Activated CD4-positive, alpha-beta T cell treated with anti-CD3 and anti-CD28 coated beads, Interleukin-2, Interleukin-4, amounts not matched to agents 100 ng/mL and 50 ng/mL, durations not matched to agents 16 hours and 8 hours (primary cell): ENCODE results near the gene GAS2L1.

Experiments used
- DNase-seq: peaks from one replicate; pipeline ENCODE4 v3.0.0-alpha.2; 2020; ENCODE audit warnings: low spot score

Gene GAS2L1

DNA sequence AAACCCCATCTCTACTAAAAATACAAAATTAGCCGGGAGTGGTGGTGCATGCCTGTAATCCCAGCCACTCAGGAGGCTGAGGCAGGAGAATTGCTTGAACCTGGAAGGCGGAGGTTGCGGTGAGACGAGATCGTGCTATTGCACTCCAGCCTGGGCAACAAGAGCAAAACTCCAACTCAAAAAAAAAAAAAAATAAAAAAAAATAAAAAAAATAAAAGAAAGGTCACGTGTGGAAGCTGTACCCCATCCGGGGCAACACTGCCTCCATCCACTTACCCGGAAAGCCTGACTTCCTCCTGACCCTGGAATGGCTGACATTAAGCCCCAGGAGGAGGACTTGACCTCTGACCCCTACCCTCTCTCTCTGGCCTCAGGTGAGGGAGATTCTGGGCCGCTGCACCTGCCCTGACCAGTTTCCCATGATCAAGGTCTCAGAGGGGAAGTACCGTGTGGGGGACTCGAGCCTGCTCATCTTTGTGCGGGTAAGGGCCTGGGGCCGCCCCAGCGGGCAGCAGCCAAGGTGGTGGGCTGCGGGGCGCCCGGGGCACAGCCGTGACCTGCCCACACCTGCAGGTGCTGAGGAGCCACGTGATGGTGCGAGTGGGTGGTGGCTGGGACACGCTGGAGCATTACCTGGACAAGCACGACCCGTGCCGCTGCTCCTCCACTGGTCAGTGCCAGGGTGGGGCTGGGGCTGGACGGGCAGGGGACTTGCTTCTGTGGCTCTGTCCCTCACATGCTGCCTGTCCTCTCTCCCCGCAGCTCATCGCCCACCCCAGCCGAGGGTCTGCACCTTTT, 3.8 kb downstream of the GAS2L1 start:
- DNase-seq: no peak

DNA sequence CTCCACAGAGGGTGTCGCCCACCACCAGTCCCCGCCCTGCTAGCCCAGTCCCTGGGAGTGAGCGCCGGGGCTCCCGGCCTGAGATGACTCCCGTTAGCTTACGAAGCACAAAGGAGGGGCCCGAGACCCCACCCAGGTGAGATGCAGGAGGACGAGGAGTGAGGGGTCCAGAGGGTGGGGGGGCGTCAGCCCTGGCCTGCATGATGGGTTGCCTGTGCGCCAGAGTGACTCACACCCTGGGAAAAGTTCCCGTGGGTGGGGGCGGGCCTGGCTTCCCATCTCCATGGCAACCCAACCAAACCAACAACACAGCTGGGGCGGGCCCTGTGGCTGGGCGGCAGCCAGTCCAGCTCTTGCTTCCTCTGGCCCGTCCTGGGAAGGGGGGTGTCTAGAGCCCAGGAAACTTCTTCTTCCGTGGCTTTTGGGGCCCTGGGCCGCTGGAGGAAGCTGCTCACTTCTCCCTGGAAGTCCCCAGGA, 4.5 kb downstream of the GAS2L1 start:
- DNase-seq: peak; percentile 55

DNA sequence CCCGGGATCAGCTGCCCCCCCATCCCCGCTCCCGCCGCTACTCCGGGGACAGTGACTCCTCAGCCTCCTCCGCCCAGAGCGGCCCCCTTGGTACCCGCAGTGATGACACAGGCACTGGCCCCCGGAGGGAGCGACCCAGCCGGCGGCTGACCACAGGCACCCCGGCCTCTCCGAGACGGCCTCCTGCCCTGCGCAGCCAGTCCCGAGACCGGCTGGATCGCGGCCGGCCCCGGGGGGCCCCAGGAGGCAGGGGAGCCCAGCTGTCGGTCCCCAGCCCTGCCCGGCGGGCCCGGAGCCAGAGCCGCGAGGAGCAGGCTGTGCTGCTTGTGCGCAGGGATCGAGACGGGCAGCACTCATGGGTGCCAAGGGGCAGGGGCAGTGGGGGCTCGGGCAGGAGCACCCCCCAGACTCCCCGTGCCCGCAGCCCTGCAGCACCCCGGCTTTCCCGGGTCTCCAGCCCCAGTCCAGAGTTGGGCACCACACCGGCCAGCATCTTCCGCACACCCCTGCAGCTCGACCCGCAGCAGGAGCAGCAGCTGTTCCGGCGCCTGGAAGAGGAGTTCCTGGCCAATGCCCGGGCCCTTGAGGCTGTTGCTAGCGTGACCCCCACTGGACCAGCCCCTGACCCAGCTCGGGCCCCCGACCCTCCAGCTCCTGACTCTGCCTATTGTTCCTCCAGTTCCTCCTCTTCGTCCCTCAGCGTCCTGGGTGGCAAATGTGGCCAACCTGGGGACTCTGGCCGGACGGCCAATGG, 5.2 kb downstream of the GAS2L1 start:
- no peak for DNase-seq

DNA sequence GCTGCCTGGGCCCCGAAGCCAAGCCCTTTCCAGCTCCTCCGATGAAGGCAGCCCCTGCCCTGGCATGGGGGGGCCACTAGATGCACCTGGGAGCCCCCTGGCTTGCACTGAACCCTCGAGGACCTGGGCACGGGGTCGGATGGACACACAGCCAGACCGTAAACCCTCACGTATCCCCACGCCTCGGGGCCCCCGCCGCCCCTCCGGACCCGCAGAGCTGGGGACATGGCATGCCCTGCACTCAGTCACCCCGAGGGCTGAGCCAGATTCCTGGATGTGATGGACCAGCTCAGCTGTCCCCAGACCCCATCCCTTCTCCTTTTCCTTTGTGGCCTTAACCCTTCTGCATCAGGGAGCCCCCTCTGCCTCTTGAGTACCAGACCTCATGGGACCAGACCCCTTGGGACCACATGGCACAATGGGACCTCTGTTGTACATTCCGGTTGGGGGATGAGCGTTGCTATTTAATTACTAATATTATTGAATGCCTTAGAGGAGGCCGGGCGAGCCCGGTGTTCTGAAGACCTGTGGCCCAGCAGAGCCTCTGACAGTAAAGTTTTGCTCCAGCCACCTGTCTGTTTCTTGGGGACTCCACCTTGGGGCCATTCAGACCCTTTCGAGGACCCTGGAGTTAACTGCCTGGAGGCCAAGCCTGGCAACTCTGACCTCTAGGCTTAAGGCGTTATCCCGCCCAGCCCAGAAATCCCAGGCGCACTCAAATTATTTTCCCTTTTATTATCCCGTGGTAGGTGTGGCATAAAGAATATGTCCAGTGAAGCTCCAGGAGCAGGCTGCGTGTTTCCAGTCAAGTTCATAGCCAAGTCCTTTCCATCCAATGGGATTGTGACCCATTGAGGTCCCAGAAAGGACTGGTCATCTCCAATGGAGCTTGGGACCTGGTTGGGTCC, 6.0 kb downstream of the GAS2L1 start:
- no peak for DNase-seq

DNA sequence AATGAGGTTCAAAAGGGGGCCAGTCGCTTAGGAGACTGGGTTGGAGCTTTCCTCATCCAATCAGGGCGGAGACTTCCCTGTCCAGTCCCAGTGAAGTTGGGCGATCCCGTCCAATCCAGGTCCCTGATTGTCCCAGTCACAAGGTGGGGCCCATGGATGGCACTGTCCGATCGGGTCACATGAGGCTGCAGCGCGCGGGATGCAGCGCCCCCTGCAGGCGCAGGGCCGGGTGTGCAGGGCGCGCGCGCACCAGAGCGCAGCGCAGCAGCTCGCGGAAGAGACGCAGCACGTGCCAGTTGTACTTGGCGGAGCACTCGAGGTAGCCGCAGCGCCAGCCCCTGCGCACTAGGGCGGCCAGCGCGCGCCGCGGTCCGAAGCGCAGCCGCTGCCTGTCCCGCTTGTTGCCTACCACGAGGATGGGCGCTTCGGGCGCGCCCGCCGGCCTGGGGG, 6.7 kb downstream of the GAS2L1 start:
- peak; percentile 28 for DNase-seq

DNA sequence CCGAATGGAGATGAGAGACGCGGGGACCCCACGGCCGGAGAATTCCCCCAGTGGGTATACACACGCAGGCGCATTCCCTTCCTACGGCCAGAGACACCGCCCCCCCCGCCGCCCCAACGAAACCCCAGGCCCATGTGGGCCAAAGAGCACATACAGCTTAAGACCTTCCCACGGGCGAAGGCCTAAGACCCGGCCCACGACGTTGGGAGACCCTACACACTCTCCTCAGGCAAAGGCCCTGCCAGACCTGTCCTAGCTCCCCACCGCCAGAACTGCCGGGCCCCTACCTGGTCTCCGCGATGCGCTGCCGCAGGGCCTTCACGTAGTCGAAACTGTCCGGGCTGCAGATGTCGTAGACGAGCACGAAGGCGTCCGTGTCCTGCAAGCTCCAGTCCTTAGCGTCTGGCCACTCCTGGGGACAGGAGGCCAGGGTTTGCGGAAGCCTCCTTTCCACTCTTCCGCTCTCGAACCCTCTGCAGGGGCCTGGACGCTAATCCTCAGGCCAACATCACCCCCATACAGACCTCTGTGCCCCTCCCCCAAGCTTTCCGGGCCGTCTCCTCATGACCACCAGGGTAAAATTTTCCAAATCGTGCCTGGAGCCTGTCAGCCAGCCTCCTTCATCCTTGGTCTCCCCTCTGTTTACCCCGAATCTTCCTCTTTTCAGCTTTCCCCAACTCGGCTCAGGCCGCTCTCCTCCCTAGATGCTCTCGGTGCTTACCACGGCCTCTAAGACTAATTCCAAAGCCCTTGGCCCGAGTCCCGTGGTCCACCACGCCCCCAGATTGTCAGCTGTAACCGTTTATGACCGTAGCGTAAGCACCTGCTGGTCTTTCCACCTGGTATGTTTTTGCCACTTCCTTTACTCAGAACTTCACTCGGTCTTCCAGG, 7.4 kb downstream of the GAS2L1 start:
- DNase-seq: no peak

DNA sequence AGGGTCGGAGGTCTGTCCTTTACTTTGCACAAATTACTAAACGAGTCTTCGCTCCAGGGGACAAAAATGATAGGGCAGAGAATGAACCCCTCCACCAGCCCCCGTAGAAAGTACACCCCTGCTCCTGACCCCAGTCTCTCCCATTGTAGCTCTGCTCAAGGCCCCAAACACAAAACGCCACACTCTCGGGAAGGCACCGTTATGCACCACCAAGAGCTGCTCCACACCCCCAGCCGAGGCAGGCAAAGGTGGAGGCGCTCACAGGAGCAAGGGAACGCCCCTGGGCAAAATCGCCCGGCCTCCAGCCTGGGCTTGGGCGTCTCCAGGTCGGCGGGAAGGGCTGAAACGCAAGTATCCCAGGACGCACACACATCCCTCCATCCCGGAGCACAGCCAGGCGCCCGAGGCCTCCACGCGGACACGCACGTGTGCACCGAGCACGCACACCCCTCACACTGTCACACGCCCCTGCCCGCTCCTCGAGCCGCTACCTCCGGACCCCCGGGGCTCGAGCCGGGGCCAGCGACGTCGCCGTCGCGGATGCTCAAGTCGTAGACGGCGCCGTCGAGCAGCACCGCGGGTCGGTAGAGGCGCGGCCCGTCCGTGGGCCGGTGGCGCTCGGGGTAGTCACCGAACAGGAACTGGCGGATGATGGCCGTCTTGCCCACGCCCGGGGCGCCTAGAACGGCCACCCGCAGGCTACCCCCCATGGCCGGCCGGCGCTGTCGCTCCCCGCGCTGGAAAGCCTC, 8.3 kb downstream of the GAS2L1 start:
- DNase-seq: no peak

DNA sequence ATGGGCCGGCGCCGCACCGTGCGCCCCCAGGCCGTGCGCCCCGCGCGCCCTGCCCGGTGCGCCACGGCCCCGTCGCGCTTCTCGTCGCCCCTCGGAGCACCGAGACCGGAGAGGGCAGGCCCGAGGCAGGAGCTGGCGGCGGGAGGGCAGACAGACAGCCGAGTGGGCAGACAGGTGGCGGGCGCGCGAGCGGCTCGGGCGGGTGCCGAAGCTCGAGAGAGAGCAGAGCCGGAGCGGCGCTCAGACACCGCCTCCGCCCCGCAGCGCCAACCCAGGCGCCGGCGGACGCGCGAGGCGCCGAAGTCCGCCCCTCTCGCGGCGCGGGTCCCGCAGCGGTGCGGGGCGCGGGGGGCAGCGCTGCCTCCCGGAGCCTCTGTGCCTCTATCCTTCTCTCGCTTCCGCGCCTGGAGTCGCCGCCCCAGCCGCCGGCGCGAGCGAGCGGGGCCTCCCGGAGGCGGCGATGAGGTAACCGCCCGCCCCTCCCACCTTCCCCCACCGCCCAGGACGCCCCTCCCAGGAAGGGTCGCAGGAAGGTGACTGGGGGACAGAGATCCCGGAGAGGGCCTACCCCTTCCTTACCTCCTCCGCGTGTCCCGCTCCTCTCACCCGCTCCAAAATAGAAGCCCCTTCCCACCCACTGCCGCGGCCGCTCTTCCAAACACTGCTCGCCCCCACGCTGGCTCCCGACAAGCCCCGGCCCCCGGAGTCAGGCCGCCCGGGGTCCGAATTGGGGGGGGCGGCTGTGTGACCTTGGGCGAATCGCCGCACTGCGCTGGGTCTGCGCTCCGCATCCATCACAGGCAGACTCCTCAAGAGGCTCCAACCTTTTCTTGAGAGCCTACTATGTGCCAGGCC, 9.1 kb downstream of the GAS2L1 start, which contains the start of gene RASL10A:
Gene RASL10A, minus strand, starts transcription at position 412 of the 855 bp plus-strand sequence. CDS start 451 bp downstream, outside the sequence.
- no peak for DNase-seq

DNA sequence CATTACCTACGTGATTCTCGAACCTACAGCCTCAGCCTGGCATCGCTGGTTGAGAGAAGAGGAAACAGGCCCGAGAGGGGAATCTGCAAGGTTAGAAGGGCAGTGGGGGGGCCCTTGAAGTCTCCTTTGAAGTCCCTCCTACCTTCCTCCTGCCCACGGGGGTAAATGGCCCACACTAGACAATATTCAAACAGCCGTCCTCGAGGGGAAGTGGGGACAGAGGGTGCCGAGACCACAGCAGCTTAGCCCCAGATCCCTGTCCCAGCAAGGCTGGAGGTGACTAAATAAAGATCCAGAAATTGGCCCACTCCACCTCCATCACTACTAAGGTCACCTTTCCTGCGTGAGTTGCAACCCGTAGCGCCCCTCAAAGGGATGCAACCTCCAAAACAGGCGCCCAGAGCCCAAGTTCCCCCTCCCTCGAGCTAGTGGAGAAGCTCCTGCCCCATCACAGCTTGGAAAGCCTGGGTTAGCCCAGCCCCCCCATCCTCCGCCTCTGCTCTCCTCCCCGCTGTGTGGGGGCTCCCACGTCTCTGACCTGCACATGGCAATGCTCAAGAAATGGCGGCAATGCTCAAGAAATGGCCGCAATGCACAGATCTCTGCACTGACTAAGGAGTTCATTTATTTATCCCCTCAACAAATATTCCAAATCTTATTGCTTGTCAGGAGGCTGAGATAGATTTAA, 9.8 kb downstream of the GAS2L1 start:
- no peak for DNase-seq

DNA sequence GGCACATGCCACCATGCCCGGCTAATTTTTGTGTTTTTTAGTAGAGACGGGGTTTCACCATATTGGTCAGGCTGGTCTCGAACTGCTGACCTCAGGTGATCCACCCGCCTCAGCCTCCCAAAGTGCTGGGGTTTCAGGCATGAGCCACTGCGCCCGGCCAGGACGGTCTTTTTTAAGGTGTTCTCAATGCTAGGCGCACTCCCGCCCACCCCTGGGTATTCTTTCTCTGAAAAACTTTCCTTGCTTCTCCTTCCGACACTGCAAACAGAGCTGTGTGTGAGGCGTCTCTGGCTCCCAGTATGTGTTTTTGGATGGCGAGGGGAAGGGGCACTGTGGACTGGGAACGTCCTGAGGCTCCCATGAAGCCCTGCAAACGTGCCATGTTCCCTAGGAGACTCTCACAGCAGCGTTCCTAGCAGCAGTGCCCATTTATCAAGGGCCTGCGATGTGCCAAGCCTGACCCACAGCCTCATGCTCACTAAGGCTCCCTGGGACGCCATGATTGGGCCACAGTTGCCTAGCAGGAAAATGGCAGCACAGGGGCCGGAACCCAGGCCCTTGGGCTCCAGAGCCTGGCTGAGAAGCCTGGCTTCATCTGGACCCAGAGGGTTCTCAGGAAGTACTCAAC, 11.5 kb downstream of the GAS2L1 start:
- DNase-seq: no peak

DNA sequence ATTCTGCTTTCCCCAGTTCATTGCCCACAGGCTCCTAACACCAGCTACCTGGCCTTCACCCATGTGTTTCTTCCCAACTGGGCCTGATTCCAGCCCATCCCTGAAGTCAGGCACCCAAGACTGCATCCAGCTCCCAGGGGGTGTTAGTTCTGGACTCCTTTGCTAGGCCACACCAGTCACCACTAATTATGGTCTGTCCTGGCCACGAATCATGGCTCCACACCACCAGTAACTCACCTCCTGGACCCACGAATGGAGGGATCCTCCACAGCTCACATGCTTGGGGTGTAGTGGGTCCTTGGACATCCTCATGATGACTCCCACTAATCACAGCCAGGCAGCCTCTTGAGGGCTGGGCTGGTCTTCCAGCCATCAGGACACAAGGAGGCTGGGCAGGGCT, 12.6 kb downstream of the GAS2L1 start:
- no peak for DNase-seq

DNA sequence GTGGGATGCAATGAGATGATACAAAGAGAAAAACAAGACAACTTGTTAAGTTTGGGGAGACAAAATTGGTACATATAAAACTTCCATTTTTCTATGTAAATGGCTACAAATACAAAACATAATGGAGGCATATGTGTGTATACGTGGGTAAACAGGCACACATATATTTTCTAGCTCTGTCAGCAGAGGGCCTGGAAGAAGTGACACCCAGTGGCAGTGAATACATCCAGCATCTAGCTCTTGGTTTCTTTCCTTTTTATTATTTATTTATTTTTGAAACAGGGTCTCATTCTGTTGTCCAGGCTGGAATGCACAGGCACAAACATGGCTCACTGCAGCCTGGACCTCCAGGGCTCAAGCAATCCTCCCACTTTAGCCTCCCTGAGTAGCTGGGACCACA, 14.1 kb downstream of the GAS2L1 start:
- no peak for DNase-seq

DNA sequence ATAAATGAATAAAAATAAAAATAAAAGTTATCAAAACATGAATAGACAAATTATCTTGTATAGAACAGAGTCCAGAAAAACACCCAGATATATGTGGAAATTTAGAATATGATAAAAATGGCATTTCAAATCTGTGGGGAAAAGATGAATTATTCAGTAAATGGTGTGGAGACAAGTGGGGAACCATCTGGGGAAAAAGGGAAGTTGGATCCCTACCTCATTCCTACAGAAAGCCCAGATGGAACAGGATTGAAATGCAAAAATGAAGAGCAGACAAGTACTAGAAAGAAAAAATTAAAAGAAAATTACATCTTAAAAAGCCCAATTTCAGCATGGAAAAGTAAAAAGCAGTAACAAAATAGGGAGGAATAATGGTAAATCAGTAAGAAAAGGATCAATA, 17.2 kb downstream of the GAS2L1 start:
- DNase-seq: no peak

DNA sequence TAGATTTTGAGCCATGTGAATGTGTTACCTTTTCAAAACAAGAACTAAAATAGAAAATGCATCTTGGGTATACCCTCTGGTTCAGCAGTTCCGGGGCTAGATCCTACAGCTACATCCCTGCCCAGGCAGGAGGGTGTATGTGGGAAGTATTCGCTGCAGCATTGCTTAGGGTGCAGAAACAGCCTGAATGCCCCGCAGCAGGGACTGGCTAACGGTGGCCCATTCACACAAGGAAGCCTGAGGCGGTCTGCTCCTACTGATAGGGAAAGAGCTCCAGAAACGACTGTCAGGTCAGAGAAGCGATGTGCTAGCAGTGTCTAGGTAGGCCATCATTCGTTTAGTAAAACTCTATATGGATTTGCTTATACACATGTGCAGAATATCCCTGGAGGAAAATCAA, 18.9 kb downstream of the GAS2L1 start:
- DNase-seq: no peak

DNA sequence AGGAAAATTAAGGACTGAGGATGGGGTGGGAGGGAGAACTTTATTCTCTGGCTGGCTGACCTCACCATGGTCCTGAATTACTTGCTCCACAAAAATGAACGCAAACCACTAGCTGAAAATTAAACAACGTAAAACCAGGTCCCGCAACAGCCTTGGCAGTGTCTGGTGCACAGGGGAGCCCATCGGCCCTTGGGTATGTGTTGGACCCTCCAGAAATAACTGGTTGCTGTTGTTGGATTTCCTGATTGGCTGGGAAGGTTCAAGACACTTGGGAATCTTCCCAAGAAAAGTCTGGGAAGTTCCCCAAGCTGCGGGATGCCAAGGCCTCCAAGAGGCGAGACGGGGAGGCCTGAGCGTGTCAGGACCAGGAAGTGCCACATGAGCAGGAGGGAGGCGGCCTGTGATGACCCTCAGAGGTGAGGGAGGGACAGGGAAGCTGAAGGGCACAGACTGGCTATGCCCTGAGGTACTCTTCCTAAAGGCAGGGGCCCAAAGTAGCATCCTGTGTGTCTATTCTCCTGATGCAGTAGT, 19.4 kb downstream of the GAS2L1 start:
- DNase-seq: no peak

DNA sequence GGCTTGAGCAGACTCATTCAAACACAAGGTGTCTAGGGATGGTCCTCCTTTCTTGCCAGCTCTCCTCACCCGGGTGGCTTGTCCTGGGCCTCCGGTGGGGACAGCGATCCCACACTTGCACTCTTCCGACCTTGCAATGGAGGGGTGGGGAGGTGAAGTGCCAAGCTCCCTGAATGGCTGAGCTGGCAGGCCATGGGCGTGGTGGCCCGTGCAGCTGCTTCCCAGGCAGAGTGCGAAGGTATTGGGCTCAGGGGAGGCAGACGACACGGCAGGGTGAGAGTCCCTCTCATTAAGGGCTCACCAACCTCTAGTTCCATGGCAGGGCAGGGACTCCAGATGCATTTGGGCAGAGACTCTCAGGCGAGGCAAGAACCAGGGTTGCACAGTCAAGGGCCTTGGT, 20.0 kb downstream of the GAS2L1 start:
- DNase-seq: no peak

DNA sequence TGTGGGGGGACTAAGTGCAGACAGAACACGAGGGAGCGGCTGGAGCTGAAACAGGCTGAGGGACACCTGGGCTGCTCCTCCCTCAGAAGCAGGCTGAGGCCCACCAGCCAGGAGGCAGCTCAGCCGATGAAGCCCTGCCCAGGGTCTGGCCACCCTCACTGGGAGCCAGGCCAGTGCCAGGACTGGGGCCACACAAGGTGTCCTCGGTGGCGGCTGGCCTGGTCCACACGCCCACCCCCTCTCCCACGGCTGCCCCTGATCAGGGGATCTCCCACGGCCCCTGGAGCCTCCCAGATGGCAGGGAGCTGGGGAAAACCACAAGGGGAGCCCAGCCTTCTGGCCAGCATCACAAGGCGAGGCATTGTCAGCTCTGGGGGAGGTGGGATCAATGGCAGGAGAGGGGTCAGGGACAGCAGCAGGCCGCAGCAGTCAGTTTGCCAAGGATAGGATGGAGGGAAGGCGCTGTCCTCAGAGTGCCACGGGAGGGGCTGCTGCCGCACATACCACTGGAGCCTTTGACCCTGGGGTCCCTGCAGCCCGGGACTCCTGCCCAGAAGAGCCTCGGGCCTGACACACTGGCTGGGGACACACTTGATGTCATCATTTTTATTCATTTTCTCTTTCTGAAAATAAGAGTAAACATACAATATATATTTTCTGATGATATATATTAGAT, 20.8 kb downstream of the GAS2L1 start:
- DNase-seq: no peak
